ENCODE results near the gene ZNF428. TPM values are rescaled to one million over a fixed set of nuclear protein-coding genes. Genes with fewer than 3 reads are reported as not detected.

ZNF428 gene
- total RNA-seq, 1 donor = 37.3 TPM

- no peak for DNase-seq (ENCODE audit: insufficient read length, low spot score, missing footprints)
- H3K4me2 ChIP-seq (ENCODE audit: insufficient read depth, low read length) = no peak overlapping the region
- no peaks in the 10 kb centered on the region for H3K27me3 ChIP-seq (ENCODE audit: insufficient read depth, low read length)
- H4K20me1 ChIP-seq (ENCODE audit: insufficient read depth, low read length) = peaks cover 3% of the 10 kb centered on the region
- H3K27ac ChIP-seq (ENCODE audit: low read depth, low read length) = no peak overlapping the region
- no peaks in the 10 kb centered on the region for H3K9me3 ChIP-seq (ENCODE audit: low read depth, low read length)
- no peak for TF ChIP-seq CTCF (IDR thresholded peaks at IDR 0.05; ENCODE audit: extremely low read depth, low read depth, low read length)
- peaks cover 5% of the 10 kb centered on the region for H3K36me3 ChIP-seq (ENCODE audit: insufficient read depth, low read length)
- no peak overlapping the region for H2AFZ ChIP-seq (ENCODE audit: low read length)
- H3K4me1 ChIP-seq (ENCODE audit: insufficient read depth, low read length) = no peaks in the 10 kb centered on the region
- H3K4me3 ChIP-seq (ENCODE audit: insufficient read depth, low read length) = no peak overlapping the region
- peaks cover 9% of the 10 kb centered on the region for H3K79me2 ChIP-seq (ENCODE audit: insufficient read depth, low read length)
Measured at GRCh38 chr19:43582495-43582894, 36.9 kb downstream of the ZNF428 start.

DNA sequence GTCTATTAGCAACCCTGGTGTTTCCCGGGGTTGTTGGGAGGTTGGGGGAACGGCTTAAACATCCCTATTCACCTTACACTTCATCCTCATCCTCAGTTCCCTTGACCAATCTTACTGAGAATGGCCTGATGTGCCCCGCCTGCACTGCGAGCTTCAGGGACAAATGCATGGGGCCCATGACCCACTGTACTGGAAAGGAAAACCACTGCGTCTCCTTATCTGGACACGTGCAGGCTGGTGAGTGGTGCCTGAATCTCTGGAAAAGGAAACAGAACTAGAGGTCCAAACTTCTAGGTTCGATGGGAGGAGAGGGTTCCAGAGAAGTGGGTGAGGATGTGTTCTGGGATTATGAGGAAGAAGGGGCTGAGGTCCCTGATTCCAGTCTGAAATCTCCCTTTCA is 38.0 kb downstream of the ZNF428 start:
- Histone ChIP-seq H3K4me3 (ENCODE audit: insufficient read depth, low read length) (peak overlapping the region; percentile 28), H3K79me2 (ENCODE audit: insufficient read depth, low read length) (peaks cover 5% of the 10 kb centered on the region), H2AFZ (ENCODE audit: low read length) (no peak overlapping the region), H3K9me3 (ENCODE audit: low read depth, low read length) (no peaks in the 10 kb centered on the region), H3K4me1 (ENCODE audit: insufficient read depth, low read length) (no peaks in the 10 kb centered on the region), H3K27me3 (ENCODE audit: insufficient read depth, low read length) (no peaks in the 10 kb centered on the region), H3K36me3 (ENCODE audit: insufficient read depth, low read length) (no peaks in the 10 kb centered on the region), H3K27ac (ENCODE audit: low read depth, low read length) (no peak overlapping the region), H3K4me2 (ENCODE audit: insufficient read depth, low read length) (peak overlapping the region; percentile 74), H4K20me1 (ENCODE audit: insufficient read depth, low read length) (peaks cover 3% of the 10 kb centered on the region)
- no peak for TF ChIP-seq CTCF (IDR thresholded peaks at IDR 0.05; ENCODE audit: extremely low read depth, low read depth, low read length)
- DNase-seq (ENCODE audit: insufficient read length, low spot score, missing footprints) = peak; percentile 49

DNA sequence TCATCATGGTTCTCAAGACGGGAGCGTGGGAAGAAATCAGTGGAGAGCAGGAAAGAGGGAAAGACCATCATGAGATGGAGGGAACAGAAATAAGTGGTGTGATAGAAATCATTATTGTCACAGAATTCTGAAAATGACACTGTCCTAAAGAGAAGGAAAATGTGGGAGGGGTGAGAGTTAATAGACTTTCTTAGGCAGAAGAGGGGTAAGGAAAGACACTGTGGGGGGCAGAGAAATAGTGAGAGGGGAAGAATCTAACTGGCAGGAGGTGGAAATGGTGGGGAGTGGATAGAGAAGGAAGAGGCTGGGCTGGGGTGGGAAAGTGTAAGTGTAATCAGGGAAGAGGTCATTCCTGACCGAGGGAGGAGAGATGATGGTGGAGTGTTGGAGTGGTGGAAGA is 40.6 kb downstream of the ZNF428 start:
- no peak for TF ChIP-seq CTCF (IDR thresholded peaks at IDR 0.05; ENCODE audit: extremely low read depth, low read depth, low read length)
- no peaks in the 10 kb centered on the region for H3K9me3 ChIP-seq (ENCODE audit: low read depth, low read length)
- no peaks in the 10 kb centered on the region for H3K36me3 ChIP-seq (ENCODE audit: insufficient read depth, low read length)
- peak; percentile 29 for DNase-seq (ENCODE audit: insufficient read length, low spot score, missing footprints)
- H3K27me3 ChIP-seq (ENCODE audit: insufficient read depth, low read length) = no peaks in the 10 kb centered on the region
- H3K27ac ChIP-seq (ENCODE audit: low read depth, low read length) = no peak overlapping the region
- H4K20me1 ChIP-seq (ENCODE audit: insufficient read depth, low read length) = no peaks in the 10 kb centered on the region
- no peak overlapping the region for H2AFZ ChIP-seq (ENCODE audit: low read length)
- H3K4me3 ChIP-seq (ENCODE audit: insufficient read depth, low read length) = no peak overlapping the region
- peaks cover 12% of the 10 kb centered on the region for H3K79me2 ChIP-seq (ENCODE audit: insufficient read depth, low read length)
- H3K4me1 ChIP-seq (ENCODE audit: insufficient read depth, low read length) = peaks cover 7% of the 10 kb centered on the region
- no peak overlapping the region for H3K4me2 ChIP-seq (ENCODE audit: insufficient read depth, low read length)

GRCh38 chr19:43575955-43576878 is 43.2 kb downstream of the ZNF428 start:
- peak; percentile 15 for DNase-seq (ENCODE audit: insufficient read length, low spot score, missing footprints)
- TF ChIP-seq CTCF (IDR thresholded peaks at IDR 0.05; ENCODE audit: extremely low read depth, low read depth, low read length) = no peak
- H3K4me3 ChIP-seq (ENCODE audit: insufficient read depth, low read length) = peak overlapping the region; percentile 100

More at GRCh38 chr19:43575955-43576878, 43.2 kb downstream of the ZNF428 start:
- Histone ChIP-seq H3K79me2 (ENCODE audit: insufficient read depth, low read length) (peaks cover 30% of the 10 kb centered on the region), H3K27ac (ENCODE audit: low read depth, low read length) (peak overlapping the region; percentile 84), H3K4me2 (ENCODE audit: insufficient read depth, low read length) (peak overlapping the region; percentile 97), H3K36me3 (ENCODE audit: insufficient read depth, low read length) (no peaks in the 10 kb centered on the region), H4K20me1 (ENCODE audit: insufficient read depth, low read length) (no peaks in the 10 kb centered on the region), H3K9me3 (ENCODE audit: low read depth, low read length) (no peaks in the 10 kb centered on the region), H2AFZ (ENCODE audit: low read length) (peak overlapping the region; percentile 93), H3K27me3 (ENCODE audit: insufficient read depth, low read length) (no peaks in the 10 kb centered on the region), H3K4me1 (ENCODE audit: insufficient read depth, low read length) (peaks cover 18% of the 10 kb centered on the region)
